D721Med (cell line): ENCODE data around the gene TOR4A.
"Not testable (repeated sequence)": the region's sequence is repeated elsewhere in the genome, so short reads cannot be mapped to it uniquely, and the experiment has no call there.

ENCODE experiments used
- DNase-seq: peaks from one replicate; pipeline ENCODE4 v3.0.0; 2011; ENCODE audit warnings: low spot score; ENCODE audit not compliant: insufficient read length
- FAIRE-seq: peaks from 2 replicates; lab custom pipeline; 2011; peaks lifted over from hg19 to GRCh38; lab: Jason Lieb, UNC
- CTCF ChIP-seq: IDR thresholded peaks from 2 replicates; pipeline ENCODE4 v1.5.1; 2012; ENCODE audit warnings: mild to moderate bottlenecking, control low read depth; ENCODE audit not compliant: insufficient read depth; ENCODE audit errors: missing control alignments

Gene TOR4A

GRCh38 chr9:137252555-137253506 lies 24.7 kb upstream of the TOR4A start:
- DNase-seq = no peak
- no peak for FAIRE-seq
- TF ChIP-seq CTCF = no peak

GRCh38 chr9:137253717-137254623 lies 23.6 kb upstream of the TOR4A start:
- FAIRE-seq = no peak
- DNase-seq = no peak
- no peak for TF ChIP-seq CTCF

- DNase-seq (peak; percentile 100), FAIRE-seq (no peak)
- no peak for TF ChIP-seq CTCF
These were observed 22.7 kb upstream of the TOR4A start, which contains the start of gene NELFB for GRCh38 chr9:137254624-137255447. NELFB (plus strand) TSS chr9:137255327.

- TF ChIP-seq CTCF = no peak
- DNase-seq = no peak
These were observed 21.9 kb upstream of the TOR4A start for GRCh38 chr9:137255448-137256114.

GRCh38 chr9:137256362-137256761 lies 21.2 kb upstream of the TOR4A start:
- DNase-seq (no peak), FAIRE-seq (no peak)
- TF ChIP-seq CTCF = no peak

More at GRCh38 chr9:137255448-137256114, 21.9 kb upstream of the TOR4A start:
- no peak for FAIRE-seq

- FAIRE-seq (no peak), DNase-seq (no peak)
- no peak for TF ChIP-seq CTCF
These were observed 20.7 kb upstream of the TOR4A start for GRCh38 chr9:137256856-137257255.

- FAIRE-seq, DNase-seq: not testable (repeated sequence)
These were observed 15.2 kb upstream of the TOR4A start for GRCh38 chr9:137262173-137262908.
